Natural killer cell treated with Interleukin-12 subunit alpha and Interleukin-12 subunit beta and Interleukin-15 and Interleukin-18, amount 100 ng/mL, for 72 hours (primary cell): ENCODE results near the gene SRGN. TPM values are rescaled to one million over a fixed set of nuclear protein-coding genes. Genes with fewer than 3 reads are reported as not detected.

Experiments
- ATAC-seq, 2 donors: fragments of 150-1000 bp; cut with Tn5 transposase in 1 of 2; sonication (Bioruptor Pico), chemical (Tn5 transposase) in 1 of 2; 2 replicates each; pipeline ENCODE4 v1.10.0; 2021
- DNase-seq: peaks from one replicate; pipeline ENCODE4 v3.0.0; 2022; ENCODE audit warnings: low spot score
- H3K27ac Mint-ChIP-seq, 2 donors: 1 replicate in 1 of 2; 2 replicates in 1 of 2; pipeline ENCODE4 v1.8.0; 2022; ENCODE audit warnings: mixed read lengths in 2 of 2, mild to moderate bottlenecking in 1 of 2, moderate library complexity in 1 of 2
- H3K27me3 Mint-ChIP-seq, 2 donors: 1 replicate in 1 of 2; 2 replicates in 1 of 2; pipeline ENCODE4 v1.8.0; 2022; ENCODE audit warnings: mixed read lengths in 2 of 2
- H3K36me3 Mint-ChIP-seq: one replicate; pipeline ENCODE4 v1.8.0; 2022; ENCODE audit warnings: mixed read lengths
- H3K4me1 Mint-ChIP-seq, 2 donors: 1 replicate in 1 of 2; 2 replicates in 1 of 2; pipeline ENCODE4 v1.8.0; 2022; ENCODE audit warnings: low read depth in 2 of 2, mixed read lengths in 2 of 2, mild to moderate bottlenecking in 1 of 2
- H3K4me3 Mint-ChIP-seq: one replicate; pipeline ENCODE4 v1.8.0; 2022; ENCODE audit warnings: mixed read lengths
- H3K9me3 Mint-ChIP-seq: 2 replicates; pipeline ENCODE4 v1.8.0; 2022; ENCODE audit warnings: mixed read lengths
- total RNA-seq, 2 donors: library from RNA; stranded (reverse); gene quantifications; one replicate each; pipeline ENCODE4 v1.2.3, GENCODE V29; 2022

Gene SRGN
- total RNA-seq, 2 donors from 2014 or later: 268 to 486 TPM

- no peaks in the 10 kb centered on the region for H3K9me3 Mint-ChIP-seq
- H3K36me3 Mint-ChIP-seq: peaks cover 4% of the 10 kb centered on the region
- ATAC-seq: no peak
- DNase-seq: no peak
- no peaks in the 10 kb centered on the region for H3K27me3 Mint-ChIP-seq
- H3K4me3 Mint-ChIP-seq: no peak overlapping the region
- peaks cover 19 to 24% of the 10 kb centered on the region in 2 donors for H3K4me1 Mint-ChIP-seq
- no peak overlapping the region for H3K27ac Mint-ChIP-seq
These were observed 19.4 kb upstream of the SRGN start for GRCh38 chr10:69068549-69068948.

DNA sequence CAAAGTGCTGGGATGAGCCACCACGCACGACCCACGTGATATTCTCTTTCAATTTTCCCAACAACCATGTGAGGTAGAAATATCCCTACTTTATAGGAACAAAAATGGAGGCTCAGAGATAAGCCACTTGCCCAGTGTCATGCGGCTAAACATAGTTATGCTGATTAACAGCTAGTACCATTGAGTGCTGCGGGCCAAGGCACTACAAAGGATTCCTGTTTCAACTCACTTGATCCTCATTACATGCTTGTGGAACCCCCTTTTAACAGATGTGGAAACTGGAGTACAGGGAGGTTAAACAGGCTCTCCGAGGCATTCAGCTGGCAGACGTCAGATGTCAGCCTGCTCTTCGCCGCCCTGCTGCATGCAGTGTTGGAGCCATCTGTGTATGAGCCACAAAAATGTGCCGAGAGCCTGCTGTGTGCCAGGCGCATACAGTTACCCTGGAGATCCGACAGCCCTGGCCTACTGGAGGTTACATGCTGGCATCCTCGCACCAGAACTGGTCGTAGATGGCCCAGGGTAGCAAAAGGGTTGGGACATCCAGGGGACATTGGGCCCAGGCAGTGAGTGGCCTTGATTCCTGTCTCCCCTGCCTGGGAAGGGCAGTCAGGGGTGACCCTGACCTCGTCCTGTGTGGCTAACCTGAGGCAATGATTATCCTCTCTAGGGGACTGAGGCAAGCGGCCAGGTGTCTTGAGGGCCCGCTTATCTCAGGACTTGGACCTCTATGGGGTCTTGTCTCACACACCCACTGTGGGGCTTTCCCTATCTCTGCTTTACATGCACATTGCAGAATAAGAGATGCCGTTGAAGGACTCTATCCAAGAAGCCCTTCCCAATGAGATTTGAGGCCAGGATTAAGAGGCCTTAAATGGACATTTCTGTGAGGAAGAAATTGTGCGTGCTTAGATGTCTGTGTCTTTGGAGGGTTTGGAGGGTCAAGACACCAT is 18.5 kb upstream of the SRGN start:
- DNase-seq (no peak), ATAC-seq (no peak)
- H3K27me3 Mint-ChIP-seq: no peaks in the 10 kb centered on the region
- no peaks in the 10 kb centered on the region for H3K9me3 Mint-ChIP-seq
- peaks cover 4% of the 10 kb centered on the region for H3K36me3 Mint-ChIP-seq
- H3K27ac Mint-ChIP-seq: no peak overlapping the region
- no peak overlapping the region for H3K4me3 Mint-ChIP-seq
- H3K4me1 Mint-ChIP-seq: peaks cover 19 to 24% of the 10 kb centered on the region in 2 donors

GRCh38 chr10:69070951-69071350 is 17.0 kb upstream of the SRGN start:
- ATAC-seq (no peak), DNase-seq (no peak)
- Mint-ChIP-seq H3K27me3 (no peaks in the 10 kb centered on the region), H3K27ac (peak overlapping the region; percentile 22 to 26), H3K36me3 (peaks cover 4% of the 10 kb centered on the region), H3K9me3 (no peaks in the 10 kb centered on the region), H3K4me3 (no peak overlapping the region), H3K4me1 (peaks cover 5 to 13% of the 10 kb centered on the region in 2 donors)

DNA sequence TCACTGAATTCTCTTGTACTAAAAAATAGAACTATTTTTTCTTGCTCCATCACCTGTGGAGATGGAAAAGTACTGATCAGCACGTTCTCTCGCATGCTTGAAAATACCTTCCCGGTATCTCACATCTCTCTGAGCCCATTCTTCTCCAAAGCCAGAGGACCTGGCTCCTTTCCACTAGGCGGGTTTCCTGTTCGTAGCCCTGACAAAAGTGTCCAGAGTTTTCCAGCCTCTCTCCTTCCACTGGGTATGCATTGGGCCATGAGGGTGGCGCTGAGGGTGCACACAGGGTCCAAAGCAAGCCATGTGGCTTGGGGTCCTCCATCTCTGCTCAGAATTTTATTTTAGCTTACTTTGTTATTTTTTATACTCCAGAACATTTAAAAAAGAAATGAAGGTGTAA is 16.3 kb upstream of the SRGN start:
- H3K4me3 Mint-ChIP-seq: no peak overlapping the region
- ATAC-seq: no peak
- no peaks in the 10 kb centered on the region for H3K9me3 Mint-ChIP-seq
- DNase-seq: no peak
- H3K27me3 Mint-ChIP-seq: no peaks in the 10 kb centered on the region
- no peaks in the 10 kb centered on the region for H3K36me3 Mint-ChIP-seq
- H3K27ac Mint-ChIP-seq: no peak overlapping the region
- peaks cover 0 to 8% of the 10 kb centered on the region in 2 donors for H3K4me1 Mint-ChIP-seq

- Mint-ChIP-seq H3K36me3 (no peaks in the 10 kb centered on the region), H3K27me3 (no peaks in the 10 kb centered on the region), H3K4me3 (no peak overlapping the region), H3K9me3 (no peaks in the 10 kb centered on the region), H3K4me1 (peaks cover 0 to 8% of the 10 kb centered on the region in 2 donors), H3K27ac (peak overlapping the region in 1 of 2 donors; percentile 57)
- no peak for DNase-seq
- ATAC-seq: no peak
These were observed 14.9 kb upstream of the SRGN start for GRCh38 chr10:69073026-69073425.

DNA sequence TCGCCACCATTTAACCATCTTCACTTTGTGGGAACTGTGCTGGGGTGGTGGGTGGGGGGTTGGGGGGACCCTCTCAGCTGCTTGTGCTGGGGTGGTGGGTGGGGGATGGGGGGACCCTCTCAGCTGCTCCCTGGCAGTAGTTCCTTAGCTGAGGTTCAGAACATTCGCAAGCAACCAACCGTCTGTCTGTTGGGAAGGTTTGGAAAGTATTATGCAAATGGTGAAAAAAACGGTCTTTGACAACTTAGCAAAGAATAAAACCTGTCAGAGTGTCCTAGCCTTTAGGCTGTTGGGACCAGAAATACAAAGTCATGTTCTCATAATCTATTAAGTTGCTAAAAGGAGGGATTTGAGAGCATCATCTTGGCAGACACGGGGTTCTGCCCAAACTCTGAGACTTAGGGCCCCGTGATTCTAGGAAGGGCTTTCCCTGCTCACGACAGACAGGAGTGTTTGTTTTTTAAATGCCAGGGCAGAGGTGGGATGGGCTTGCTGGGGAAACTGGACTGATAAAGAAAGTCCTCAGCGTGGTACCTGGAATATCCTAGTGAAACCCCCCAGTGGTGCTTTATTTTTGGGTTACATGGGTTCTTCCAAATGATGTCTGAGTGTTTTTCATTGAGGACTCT is 14.1 kb upstream of the SRGN start:
- H3K27ac Mint-ChIP-seq: peak overlapping the region in 1 of 2 donors; percentile 47
- peaks cover 0 to 8% of the 10 kb centered on the region in 2 donors for H3K4me1 Mint-ChIP-seq
- H3K27me3 Mint-ChIP-seq: no peaks in the 10 kb centered on the region
- ATAC-seq: no peak
- no peak for DNase-seq
- no peaks in the 10 kb centered on the region for H3K36me3 Mint-ChIP-seq
- H3K4me3 Mint-ChIP-seq: no peak overlapping the region
- no peaks in the 10 kb centered on the region for H3K9me3 Mint-ChIP-seq

DNA sequence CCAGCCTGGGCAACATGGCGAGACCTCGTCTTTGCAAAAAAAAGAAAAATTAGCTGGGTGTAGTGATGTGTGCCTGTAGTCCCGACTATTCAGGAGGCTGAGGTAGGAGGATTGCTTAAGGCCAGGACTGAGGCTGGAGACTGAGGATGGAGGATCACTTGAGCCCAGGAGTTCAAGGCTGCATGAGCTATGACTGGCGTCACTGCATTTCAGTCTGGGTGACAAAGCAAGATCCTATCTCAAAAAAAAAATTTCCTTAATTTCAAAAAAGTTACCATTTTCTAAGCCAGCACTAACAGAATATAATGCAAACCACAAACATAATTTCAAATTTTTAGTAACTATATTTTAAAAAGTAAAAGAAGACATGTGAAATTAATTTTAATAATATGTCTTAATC is 13.4 kb upstream of the SRGN start:
- H3K9me3 Mint-ChIP-seq: no peaks in the 10 kb centered on the region
- DNase-seq: no peak
- peaks cover 0 to 8% of the 10 kb centered on the region in 2 donors for H3K4me1 Mint-ChIP-seq
- H3K27ac Mint-ChIP-seq: peak overlapping the region in 1 of 2 donors; percentile 47
- no peak for ATAC-seq
- no peak overlapping the region for H3K4me3 Mint-ChIP-seq
- no peaks in the 10 kb centered on the region for H3K27me3 Mint-ChIP-seq
- H3K36me3 Mint-ChIP-seq: no peaks in the 10 kb centered on the region

DNA sequence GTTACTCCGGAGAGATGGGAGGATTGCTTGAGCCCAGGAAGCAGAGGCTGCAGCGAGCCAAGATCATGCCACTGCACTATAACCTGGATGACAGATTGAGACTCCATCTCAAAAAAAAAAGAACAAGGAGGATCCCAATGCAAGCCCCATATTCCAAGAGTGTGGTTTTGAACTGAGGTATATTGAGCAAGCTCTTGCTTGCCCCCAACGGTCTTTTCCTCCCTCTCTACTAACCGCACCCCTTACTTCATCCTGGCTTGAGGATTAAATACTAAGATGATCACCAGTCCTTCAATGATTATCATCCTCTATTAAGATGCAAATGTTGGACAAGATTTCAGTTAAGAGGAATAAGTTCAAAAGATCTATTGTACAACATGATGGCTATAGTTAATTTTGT is 12.5 kb upstream of the SRGN start:
- Mint-ChIP-seq H3K9me3 (no peaks in the 10 kb centered on the region), H3K4me3 (no peak overlapping the region), H3K36me3 (no peaks in the 10 kb centered on the region), H3K27me3 (no peaks in the 10 kb centered on the region), H3K4me1 (peaks cover 3 to 10% of the 10 kb centered on the region in 2 donors), H3K27ac (no peak overlapping the region)
- DNase-seq: no peak
- no peak for ATAC-seq

DNA sequence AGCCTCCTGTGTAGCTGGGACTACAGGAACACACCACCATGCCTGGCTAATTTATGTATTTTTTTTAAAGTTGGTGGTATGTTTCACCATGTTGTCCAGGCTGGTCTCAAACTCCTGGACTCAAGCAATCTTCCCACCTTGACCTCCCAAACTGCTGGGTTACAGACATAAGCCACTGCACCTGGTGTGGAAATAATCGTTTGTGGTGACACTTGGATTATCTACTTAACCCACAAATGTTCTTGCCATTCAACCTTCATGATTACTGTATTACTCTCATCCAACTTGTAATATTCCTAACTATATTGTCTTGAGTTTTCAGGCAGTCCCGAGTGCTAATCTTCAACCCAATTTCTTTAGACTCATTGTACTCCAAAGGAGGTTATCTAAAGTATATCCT is 9.6 kb upstream of the SRGN start:
- no peak for DNase-seq
- Mint-ChIP-seq H3K27ac (no peak overlapping the region), H3K4me1 (peaks cover 4 to 6% of the 10 kb centered on the region in 2 donors), H3K36me3 (no peaks in the 10 kb centered on the region), H3K27me3 (no peaks in the 10 kb centered on the region), H3K4me3 (no peak overlapping the region), H3K9me3 (no peaks in the 10 kb centered on the region)
- ATAC-seq: no peak

DNA sequence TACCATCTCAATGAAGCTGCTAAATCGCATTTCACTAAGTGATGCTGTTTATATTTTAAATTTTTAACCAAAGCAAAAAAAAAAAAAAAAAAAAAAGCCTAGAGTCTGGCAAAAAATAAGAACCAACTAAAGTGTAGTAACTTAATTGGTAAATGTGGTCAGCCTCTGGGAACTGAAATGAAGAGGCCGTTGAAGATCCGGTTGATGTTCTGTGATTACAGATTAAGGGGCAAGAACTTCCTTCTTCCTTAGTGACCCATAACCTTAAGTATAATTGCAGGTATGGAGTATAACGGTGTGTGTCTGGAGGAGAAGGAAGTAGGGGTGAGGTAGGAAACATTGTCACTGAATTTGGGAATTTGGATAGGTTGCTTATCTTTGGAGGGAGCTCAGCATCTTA is 7.7 kb upstream of the SRGN start:
- Mint-ChIP-seq H3K36me3 (no peaks in the 10 kb centered on the region), H3K27ac (peak overlapping the region in 1 of 2 donors; percentile 10)
- peak in 1 of 2 donors; percentile 56 for ATAC-seq

DNA sequence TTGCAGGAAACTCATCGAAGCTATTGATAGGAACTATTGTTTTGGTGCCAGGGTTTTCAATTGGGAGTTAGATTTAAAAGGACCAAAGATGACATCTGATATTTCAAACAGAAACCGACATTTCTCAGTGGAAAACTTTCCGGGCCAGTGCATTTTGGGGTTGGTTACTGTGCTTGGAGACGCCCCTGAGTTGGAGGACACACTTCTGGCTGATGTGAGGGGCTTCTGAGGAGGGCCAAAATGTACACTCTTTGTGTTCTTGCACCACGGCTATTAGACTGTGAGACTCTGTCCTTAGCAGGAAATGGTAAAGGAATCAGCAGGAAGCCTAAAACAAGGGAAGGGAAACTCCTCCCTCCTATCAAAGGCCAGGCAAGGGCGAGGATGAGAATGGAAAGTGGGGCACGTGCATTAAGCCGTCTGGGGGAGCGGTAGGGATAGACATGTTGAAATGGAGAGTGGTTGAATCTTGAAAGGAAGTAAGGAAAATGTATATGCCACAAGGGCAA is 1.8 kb upstream of the SRGN start:
- Mint-ChIP-seq H3K36me3 (peaks cover 16% of the 10 kb centered on the region), H3K4me3 (peak overlapping the region; percentile 85), H3K27me3 (no peaks in the 10 kb centered on the region), H3K9me3 (no peaks in the 10 kb centered on the region), H3K27ac (peak overlapping the region; percentile 96 to 97), H3K4me1 (peaks cover 42 to 44% of the 10 kb centered on the region in 2 donors)
- no peak for ATAC-seq
- DNase-seq: no peak

More for the DNA sequence above, 7.7 kb upstream of the SRGN start:
- Mint-ChIP-seq H3K9me3 (no peaks in the 10 kb centered on the region), H3K4me3 (peak overlapping the region; percentile 25), H3K4me1 (peaks cover 8% of the 10 kb centered on the region in 2 donors), H3K27me3 (no peaks in the 10 kb centered on the region)
- no peak for DNase-seq

GRCh38 chr10:69088471-69088769 is 517 bp downstream of the SRGN start:
- no peak for ATAC-seq
- Mint-ChIP-seq H3K4me1 (peaks cover 54 to 56% of the 10 kb centered on the region in 2 donors), H3K27ac (peak overlapping the region; percentile 96 to 97), H3K36me3 (peaks cover 18% of the 10 kb centered on the region), H3K9me3 (no peaks in the 10 kb centered on the region), H3K27me3 (no peaks in the 10 kb centered on the region), H3K4me3 (peak overlapping the region; percentile 89)
- no peak for DNase-seq

- Mint-ChIP-seq H3K36me3 (peaks cover 18% of the 10 kb centered on the region), H3K4me1 (peaks cover 60% of the 10 kb centered on the region in 2 donors), H3K9me3 (no peaks in the 10 kb centered on the region), H3K27ac (peak overlapping the region; percentile 96 to 97), H3K4me3 (peak overlapping the region; percentile 89), H3K27me3 (no peaks in the 10 kb centered on the region)
- peak; percentile 29 to 40 for ATAC-seq
- no peak for DNase-seq
These were observed 1.0 kb downstream of the SRGN start for GRCh38 chr10:69088801-69089501.
